Mucosa of descending colon (tissue), 3 donors: ENCODE results near the gene ZNF200. TPM values are rescaled to one million over a fixed set of nuclear protein-coding genes. Genes with fewer than 3 reads are reported as not detected.
"Not testable (repeated sequence)": the region's sequence is repeated elsewhere in the genome, so short reads cannot be mapped to it uniquely, and the experiment has no call there.

Source experiments
- ATAC-seq: fragments of 200-7000 bp; cut with Tn5 transposase; one replicate; pipeline ENCODE4 v1.9.1; 2020; ENCODE audit warnings: mild to moderate bottlenecking, moderate library complexity
- DNase-seq, 3 donors: peaks; one replicate each; pipeline ENCODE4 v3.0.0-alpha.2; 2020
- H3K36me3 ChIP-seq: fragments of 200-600 bp; one replicate; pipeline ENCODE4 v1.8.0; 2021; ENCODE audit warnings: low read depth, mild to moderate bottlenecking
- H3K4me1 ChIP-seq: fragments of 200-600 bp; one replicate; pipeline ENCODE4 v1.8.0; 2021; ENCODE audit warnings: low read depth, mild to moderate bottlenecking
- H3K4me3 ChIP-seq: fragments of 200-600 bp; one replicate; pipeline ENCODE4 v1.8.0; 2021; ENCODE audit warnings: mild to moderate bottlenecking
- H3K9me3 ChIP-seq: fragments of 200-600 bp; one replicate; pipeline ENCODE4 v1.8.0; 2021; ENCODE audit warnings: mild to moderate bottlenecking
- CTCF ChIP-seq: fragments of 200-600 bp; IDR thresholded peaks from one replicate; pipeline ENCODE4 v1.8.0; 2022; ENCODE audit warnings: antibody characterized with exemption, mild to moderate bottlenecking
- intact Hi-C, 2 donors: fragments of 100-400 bp; cut with DNase I in 1 of 2; cut with micrococcal nuclease in 1 of 2; formaldehyde crosslinking; loops; one replicate each; pipeline versions ENCODE4 v1.11.0 to v1.11.1; 2022; cut with DNase I, micrococcal nuclease
- total RNA-seq, 3 donors: library from RNA; stranded (reverse); fragmentation: NEBNext Ultra II Directional in 2 of 3; extraction: Animal tissue kit (Norgen Biotek cat#: 25700) in 2 of 3; gene quantifications; one replicate each; pipeline versions ENCODE4 v1.2.1 to v1.2.4, GENCODE V29; 2021 to 2023
- donor health status: DM: no; HTN: no; CAD: no; lungs with moderate emphysema.
- donor health status: DM: no; HTN: no; CAD: no.
- donor health status: DM: no; HTN: yes; CAD: no.

ZNF200 gene
- total RNA-seq, 3 donors from 2014 or later: 6.6 to 8.0 (median 8.0) TPM

GRCh38 chr16:3281222-3281820 is 46.4 kb upstream of the ZNF200 start:
- intact Hi-C loops: no loop called here
- no peak for ATAC-seq

GRCh38 chr16:3276679-3277078 is 41.7 kb upstream of the ZNF200 start:
- intact Hi-C loops: no loop called here
- no peak for DNase-seq
- no peaks in the 10 kb centered on the region for H3K9me3 ChIP-seq
- no peak for ATAC-seq
- H3K36me3 ChIP-seq: no peaks in the 10 kb centered on the region
- no peak overlapping the region for H3K4me3 ChIP-seq
- H3K4me1 ChIP-seq: no peaks in the 10 kb centered on the region
- TF ChIP-seq CTCF: no peak

More at GRCh38 chr16:3281222-3281820, 46.4 kb upstream of the ZNF200 start:
- Histone ChIP-seq H3K4me1 (peaks cover 16% of the 10 kb centered on the region), H3K4me3 (no peak overlapping the region), H3K9me3 (peaks cover 8% of the 10 kb centered on the region), H3K36me3 (no peaks in the 10 kb centered on the region)
- TF ChIP-seq CTCF: no peak
- no peak for DNase-seq

GRCh38 chr16:3274947-3275346 is 40.0 kb upstream of the ZNF200 start:
- Histone ChIP-seq H3K36me3 (no peaks in the 10 kb centered on the region), H3K4me1 (no peaks in the 10 kb centered on the region), H3K4me3 (no peak overlapping the region), H3K9me3 (no peaks in the 10 kb centered on the region)
- ATAC-seq (no peak), DNase-seq (no peak)
- no peak for TF ChIP-seq CTCF
- intact Hi-C loops: no loop called here

GRCh38 chr16:3274490-3274889 is 39.5 kb upstream of the ZNF200 start:
- no peak for ATAC-seq
- H3K4me1 ChIP-seq: no peaks in the 10 kb centered on the region
- no peaks in the 10 kb centered on the region for H3K36me3 ChIP-seq
- intact Hi-C loops: no loop called here
- DNase-seq: no peak
- no peak for TF ChIP-seq CTCF
- H3K9me3 ChIP-seq: no peaks in the 10 kb centered on the region
- H3K4me3 ChIP-seq: no peak overlapping the region

- H3K9me3 ChIP-seq, H3K4me3 ChIP-seq, ATAC-seq, DNase-seq, H3K4me1 ChIP-seq, intact Hi-C loops, H3K36me3 ChIP-seq: not testable (repeated sequence)
Measured at GRCh38 chr16:3271281-3271680, 36.3 kb upstream of the ZNF200 start.

- H3K4me1 ChIP-seq, H3K9me3 ChIP-seq, H3K4me3 ChIP-seq, DNase-seq, H3K36me3 ChIP-seq, intact Hi-C loops, ATAC-seq: not testable (repeated sequence)
Measured at GRCh38 chr16:3270718-3271117, 35.8 kb upstream of the ZNF200 start.

GRCh38 chr16:3268294-3268693 is 33.3 kb upstream of the ZNF200 start:
- no peaks in the 10 kb centered on the region for H3K36me3 ChIP-seq
- H3K4me1 ChIP-seq: peaks cover 6% of the 10 kb centered on the region
- H3K9me3 ChIP-seq: no peaks in the 10 kb centered on the region
- no peak for ATAC-seq
- no peak for DNase-seq
- no peak overlapping the region for H3K4me3 ChIP-seq
- no peak for TF ChIP-seq CTCF
- intact Hi-C loops: no loop called here
